ENCODE data around the gene INSIG2.

Gene INSIG2

GRCh38 chr2:118088051-118089024 lies at the start of gene INSIG2:
INSIG2 (plus strand) TSS chr2:118088471; CDS start chr2:118096557, 8,086 bp downstream.
- in situ Hi-C loops (cut with MboI; ENCODE audit: low sequenced_read_pairs) = no loop called here
- peak; percentile 98 for DNase-seq (ENCODE audit: low spot score in 2 of 2)
- Histone ChIP-seq H3K27me3 (ENCODE audit: low read depth) (no peaks in the 10 kb centered on the region), H3K4me3 (peak within 1 kb of the TSS; percentile 76), H3K9me3 (no peaks in the 10 kb centered on the region), H3K4me1 (peaks cover 16% of the 10 kb centered on the region), H3K36me3 (replicated peaks) (no peaks in the 10 kb centered on the region)

- Histone ChIP-seq H3K36me3 (replicated peaks) (no peaks in the 10 kb centered on the region), H3K9me3 (peaks cover 3% of the 10 kb centered on the region), H3K27me3 (ENCODE audit: low read depth) (peaks cover 14% of the 10 kb centered on the region), H3K4me3 (no peak overlapping the region), H3K4me1 (no peaks in the 10 kb centered on the region)
- in situ Hi-C loops (cut with MboI; ENCODE audit: low sequenced_read_pairs) = loop anchor here (25.0 kb wide), 1 partner anchor 821 kb away; no protein-coding TSS in a partner anchor
- DNase-seq (ENCODE audit: low spot score in 2 of 2) = no peak
Observed at GRCh38 chr2:118040891-118041290, 47.4 kb upstream of the INSIG2 start.

- Histone ChIP-seq H3K27me3 (ENCODE audit: low read depth) (peaks cover 16% of the 10 kb centered on the region), H3K9me3 (no peaks in the 10 kb centered on the region; the same call in 1 of the 2 replicates), H3K4me1 (no peaks in the 10 kb centered on the region), H3K36me3 (replicated peaks) (no peaks in the 10 kb centered on the region), H3K4me3 (no peak overlapping the region)
- in situ Hi-C loops (cut with MboI; ENCODE audit: low sequenced_read_pairs) = loop anchor here (25.0 kb wide), 1 partner anchor 818 kb away; no protein-coding TSS in a partner anchor
- no peak for DNase-seq (ENCODE audit: low spot score in 2 of 2)
Observed at GRCh38 chr2:118044103-118044716, 44.1 kb upstream of the INSIG2 start.

GRCh38 chr2:118044854-118045253 lies 43.4 kb upstream of the INSIG2 start:
- Histone ChIP-seq H3K27me3 (ENCODE audit: low read depth) (peaks cover 20% of the 10 kb centered on the region), H3K9me3 (no peaks in the 10 kb centered on the region; the same call in 1 of the 2 replicates), H3K36me3 (replicated peaks) (no peaks in the 10 kb centered on the region), H3K4me3 (no peak overlapping the region), H3K4me1 (no peaks in the 10 kb centered on the region)
- in situ Hi-C loops (cut with MboI; ENCODE audit: low sequenced_read_pairs) = loop anchor here (25.0 kb wide), 1 partner anchor 817 kb away; no protein-coding TSS in a partner anchor
- DNase-seq (ENCODE audit: low spot score in 2 of 2) = no peak

- H3K27me3 ChIP-seq (ENCODE audit: low read depth) = peaks cover 18% of the 10 kb centered on the region
- no peaks in the 10 kb centered on the region; the same call in 1 of the 2 replicates for H3K9me3 ChIP-seq
- H3K4me1 ChIP-seq = no peaks in the 10 kb centered on the region
- in situ Hi-C loops (cut with MboI; ENCODE audit: low sequenced_read_pairs) = loop anchor here (25.0 kb wide), 1 partner anchor 817 kb away; no protein-coding TSS in a partner anchor
- no peaks in the 10 kb centered on the region for H3K36me3 ChIP-seq (replicated peaks)
- no peak overlapping the region for H3K4me3 ChIP-seq
- no peak for DNase-seq (ENCODE audit: low spot score in 2 of 2)
Observed at GRCh38 chr2:118045286-118045685, 43.0 kb upstream of the INSIG2 start.

- no peaks in the 10 kb centered on the region for H3K4me1 ChIP-seq
- no peaks in the 10 kb centered on the region for H3K36me3 ChIP-seq (replicated peaks)
- peak in 1 of 2 experiments; percentile 48 for DNase-seq (ENCODE audit: low spot score in 2 of 2)
- no peak overlapping the region for H3K4me3 ChIP-seq
- no peaks in the 10 kb centered on the region; the same call in 1 of the 2 replicates for H3K9me3 ChIP-seq
- H3K27me3 ChIP-seq (ENCODE audit: low read depth) = peaks cover 22% of the 10 kb centered on the region
- in situ Hi-C loops (cut with MboI; ENCODE audit: low sequenced_read_pairs) = loop anchor here (25.0 kb wide), 1 partner anchor 816 kb away; no protein-coding TSS in a partner anchor
Observed at GRCh38 chr2:118046634-118047210, 41.5 kb upstream of the INSIG2 start.

GRCh38 chr2:118047380-118047826 lies 40.9 kb upstream of the INSIG2 start:
- Histone ChIP-seq H3K36me3 (replicated peaks) (no peaks in the 10 kb centered on the region), H3K27me3 (ENCODE audit: low read depth) (peaks cover 21% of the 10 kb centered on the region), H3K9me3 (no peaks in the 10 kb centered on the region; the same call in 1 of the 2 replicates), H3K4me1 (no peaks in the 10 kb centered on the region), H3K4me3 (no peak overlapping the region)
- DNase-seq (ENCODE audit: low spot score in 2 of 2) = no peak
- in situ Hi-C loops (cut with MboI; ENCODE audit: low sequenced_read_pairs) = loop anchor here (25.0 kb wide), 1 partner anchor 815 kb away; no protein-coding TSS in a partner anchor

- Histone ChIP-seq H3K4me1 (no peaks in the 10 kb centered on the region), H3K27me3 (ENCODE audit: low read depth) (peaks cover 18% of the 10 kb centered on the region), H3K4me3 (no peak overlapping the region), H3K9me3 (no peaks in the 10 kb centered on the region), H3K36me3 (replicated peaks) (no peaks in the 10 kb centered on the region)
- DNase-seq (ENCODE audit: low spot score in 2 of 2) = no peak
- in situ Hi-C loops (cut with MboI; ENCODE audit: low sequenced_read_pairs) = loop anchor here (25.0 kb wide), 1 partner anchor 814 kb away; no protein-coding TSS in a partner anchor
Observed at GRCh38 chr2:118048401-118048800, 39.9 kb upstream of the INSIG2 start.

- no peak for DNase-seq (ENCODE audit: low spot score in 2 of 2)
- Histone ChIP-seq H3K36me3 (replicated peaks) (no peaks in the 10 kb centered on the region), H3K9me3 (no peaks in the 10 kb centered on the region), H3K27me3 (ENCODE audit: low read depth) (peaks cover 18% of the 10 kb centered on the region), H3K4me1 (no peaks in the 10 kb centered on the region), H3K4me3 (no peak overlapping the region)
- in situ Hi-C loops (cut with MboI; ENCODE audit: low sequenced_read_pairs) = loop anchor here (25.0 kb wide), 1 partner anchor 813 kb away; no protein-coding TSS in a partner anchor
Observed at GRCh38 chr2:118049140-118049815, 39.0 kb upstream of the INSIG2 start.

- Histone ChIP-seq H3K9me3 (no peaks in the 10 kb centered on the region), H3K4me3 (no peak overlapping the region), H3K27me3 (ENCODE audit: low read depth) (peaks cover 18% of the 10 kb centered on the region), H3K4me1 (no peaks in the 10 kb centered on the region), H3K36me3 (replicated peaks) (no peaks in the 10 kb centered on the region)
- in situ Hi-C loops (cut with MboI; ENCODE audit: low sequenced_read_pairs) = loop anchor here (25.0 kb wide), 1 partner anchor 813 kb away; no protein-coding TSS in a partner anchor
- no peak for DNase-seq (ENCODE audit: low spot score in 2 of 2)
Observed at GRCh38 chr2:118049816-118050140, 38.5 kb upstream of the INSIG2 start.

GRCh38 chr2:118050386-118050785 lies 37.9 kb upstream of the INSIG2 start:
- in situ Hi-C loops (cut with MboI; ENCODE audit: low sequenced_read_pairs) = no loop called here

GRCh38 chr2:118050974-118051373 lies 37.3 kb upstream of the INSIG2 start:
- no peaks in the 10 kb centered on the region for H3K36me3 ChIP-seq (replicated peaks)
- no peaks in the 10 kb centered on the region for H3K9me3 ChIP-seq
- in situ Hi-C loops (cut with MboI; ENCODE audit: low sequenced_read_pairs) = no loop called here
- H3K27me3 ChIP-seq (ENCODE audit: low read depth) = peaks cover 18% of the 10 kb centered on the region
- DNase-seq (ENCODE audit: low spot score in 2 of 2) = no peak
- H3K4me3 ChIP-seq = no peak overlapping the region
- H3K4me1 ChIP-seq = no peaks in the 10 kb centered on the region

More at GRCh38 chr2:118050386-118050785, 37.9 kb upstream of the INSIG2 start:
- Histone ChIP-seq H3K4me3 (no peak overlapping the region), H3K27me3 (ENCODE audit: low read depth) (peaks cover 18% of the 10 kb centered on the region), H3K36me3 (replicated peaks) (no peaks in the 10 kb centered on the region), H3K4me1 (no peaks in the 10 kb centered on the region), H3K9me3 (no peaks in the 10 kb centered on the region)
- no peak for DNase-seq (ENCODE audit: low spot score in 2 of 2)
